Measurements from ENCODE around the gene EXTL2. TPM values are rescaled to one million over a fixed set of nuclear protein-coding genes. Genes with fewer than 3 reads are reported as not detected.
"Not testable (repeated sequence)": the region's sequence is repeated elsewhere in the genome, so short reads cannot be mapped to it uniquely, and the experiment has no call there.

EXTL2 gene
- total RNA-seq, 1 donor: 2.4 TPM

GRCh38 chr1:100851726-100852125, 42.9 kb downstream of the EXTL2 start:
- no peaks in the 10 kb centered on the region for H3K9me3 ChIP-seq (ENCODE audit: low read depth, low read length)
- peaks cover 3% of the 10 kb centered on the region for H3K27me3 ChIP-seq (ENCODE audit: insufficient read depth, low read length)
- H3K4me3 ChIP-seq (ENCODE audit: low read length): no peak overlapping the region
- no peaks in the 10 kb centered on the region for H3K4me1 ChIP-seq (ENCODE audit: insufficient read depth, low read length)

- H3K27me3 ChIP-seq (ENCODE audit: insufficient read depth, low read length): peaks cover 3% of the 10 kb centered on the region
- no peaks in the 10 kb centered on the region for H3K4me1 ChIP-seq (ENCODE audit: insufficient read depth, low read length)
- H3K4me3 ChIP-seq (ENCODE audit: low read length): no peak overlapping the region
- no peaks in the 10 kb centered on the region for H3K9me3 ChIP-seq (ENCODE audit: low read depth, low read length)
Observed at GRCh38 chr1:100847361-100848082, 47.1 kb downstream of the EXTL2 start.

GRCh38 chr1:100843160-100843559, 51.5 kb downstream of the EXTL2 start:
- not testable (repeated sequence) for H3K27me3 ChIP-seq (ENCODE audit: insufficient read depth, low read length); H3K4me3 ChIP-seq (ENCODE audit: low read length); H3K4me1 ChIP-seq (ENCODE audit: insufficient read depth, low read length); H3K9me3 ChIP-seq (ENCODE audit: low read depth, low read length)

- no peak overlapping the region for H3K4me3 ChIP-seq (ENCODE audit: low read length)
- H3K4me1 ChIP-seq (ENCODE audit: insufficient read depth, low read length): no peaks in the 10 kb centered on the region
- no peaks in the 10 kb centered on the region for H3K27me3 ChIP-seq (ENCODE audit: insufficient read depth, low read length)
- no peaks in the 10 kb centered on the region for H3K9me3 ChIP-seq (ENCODE audit: low read depth, low read length)
Observed at GRCh38 chr1:100835866-100836842, 58.5 kb downstream of the EXTL2 start.

- H3K27me3 ChIP-seq (ENCODE audit: insufficient read depth, low read length): no peaks in the 10 kb centered on the region
- H3K9me3 ChIP-seq (ENCODE audit: low read depth, low read length): no peaks in the 10 kb centered on the region
- H3K4me3 ChIP-seq (ENCODE audit: low read length): no peak overlapping the region
- H3K4me1 ChIP-seq (ENCODE audit: insufficient read depth, low read length): no peaks in the 10 kb centered on the region
Observed at GRCh38 chr1:100834777-100835660, 59.6 kb downstream of the EXTL2 start.

GRCh38 chr1:100832694-100833428, 61.8 kb downstream of the EXTL2 start:
- Histone ChIP-seq H3K27me3 (ENCODE audit: insufficient read depth, low read length) (peaks cover 5% of the 10 kb centered on the region), H3K9me3 (ENCODE audit: low read depth, low read length) (no peaks in the 10 kb centered on the region), H3K4me1 (ENCODE audit: insufficient read depth, low read length) (no peaks in the 10 kb centered on the region), H3K4me3 (ENCODE audit: low read length) (no peak overlapping the region)

GRCh38 chr1:100825666-100826065, 69.0 kb downstream of the EXTL2 start:
- not testable (repeated sequence) for H3K27me3 ChIP-seq (ENCODE audit: insufficient read depth, low read length)

More at GRCh38 chr1:100825666-100826065, 69.0 kb downstream of the EXTL2 start:
- H3K4me1 ChIP-seq (ENCODE audit: insufficient read depth, low read length); H3K9me3 ChIP-seq (ENCODE audit: low read depth, low read length); H3K4me3 ChIP-seq (ENCODE audit: low read length): not testable (repeated sequence)

Other genes with a start within 250 kb of the EXTL2 start
- gene VCAM1, start 175.1 kb downstream of the EXTL2 start, total RNA-seq: 0.42 TPM
- gene SLC30A7, start 1.2 kb upstream of the EXTL2 start, total RNA-seq: 34.9 TPM
- gene DPH5, start 130.9 kb upstream of the EXTL2 start, total RNA-seq: 42.1 TPM